Measurements from ENCODE around the gene TRIM40. TPM values are rescaled to one million over a fixed set of nuclear protein-coding genes. Genes with fewer than 3 reads are reported as not detected.

The TRIM40 gene
- total and polyA plus RNA-seq, 2 of the 13 experiments (the other 11 are each of a cell fraction or from before 2014, with no cell fraction given), result 0.58 TPM; not detected in 1

DNA sequence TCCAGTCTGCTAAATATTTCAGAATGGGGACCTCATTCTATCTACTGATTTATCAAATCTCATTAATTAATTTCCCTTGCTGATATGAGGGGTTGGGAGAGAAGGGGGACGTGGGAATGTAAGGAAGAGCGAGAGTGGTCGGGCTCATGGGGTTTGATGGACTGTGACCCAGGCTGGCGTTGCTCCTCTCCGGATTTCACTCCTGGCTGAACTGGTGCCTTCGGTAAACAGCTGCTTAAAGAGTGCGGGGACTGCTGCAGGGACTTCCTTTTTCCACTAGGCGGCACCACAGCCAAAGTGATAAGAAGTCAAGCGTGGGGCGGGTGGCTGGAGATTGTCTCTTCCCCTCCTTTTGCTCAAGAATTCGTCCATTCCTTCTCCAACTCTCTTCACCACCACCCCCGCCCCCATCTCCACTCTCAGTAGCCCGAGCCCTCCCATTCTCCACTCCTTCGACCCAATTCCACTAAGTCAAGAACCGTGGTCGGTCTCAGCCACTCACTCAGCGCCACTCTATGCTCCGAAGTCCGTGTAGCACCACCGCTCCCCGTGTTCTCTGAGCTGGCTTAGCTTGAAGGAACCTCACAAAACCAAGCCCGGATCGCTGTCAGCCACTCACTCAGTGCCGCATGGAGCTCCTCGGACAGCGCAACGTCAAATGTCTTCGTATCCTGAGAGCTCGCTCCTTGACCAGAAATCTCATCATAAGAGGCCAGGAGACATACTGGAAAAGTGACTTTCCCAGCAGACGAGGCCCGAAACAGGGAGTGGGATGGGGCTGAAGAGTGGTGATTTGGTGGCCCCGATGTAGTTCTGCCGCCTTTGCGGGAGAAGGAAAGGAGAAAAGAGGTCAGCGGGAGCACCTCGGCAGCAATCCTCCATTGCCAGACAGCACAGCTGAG lies 32.7 kb upstream of the TRIM40 start (continued):
- TF ChIP-seq GMEB1 (CRISPR knock-in tag; IDR thresholded peaks at IDR 0.05; ENCODE audit: borderline replicate concordance), result no peak
- peak; percentile 21; the same call in 1 of the 2 replicates for TF ChIP-seq ZNF605 (CRISPR knock-in tag; IDR thresholded peaks at IDR 0.05)
- no peak for TF ChIP-seq ZNF564 (CRISPR knock-in tag; IDR thresholded peaks at IDR 0.05)
- TF ChIP-seq, protein P1, sequence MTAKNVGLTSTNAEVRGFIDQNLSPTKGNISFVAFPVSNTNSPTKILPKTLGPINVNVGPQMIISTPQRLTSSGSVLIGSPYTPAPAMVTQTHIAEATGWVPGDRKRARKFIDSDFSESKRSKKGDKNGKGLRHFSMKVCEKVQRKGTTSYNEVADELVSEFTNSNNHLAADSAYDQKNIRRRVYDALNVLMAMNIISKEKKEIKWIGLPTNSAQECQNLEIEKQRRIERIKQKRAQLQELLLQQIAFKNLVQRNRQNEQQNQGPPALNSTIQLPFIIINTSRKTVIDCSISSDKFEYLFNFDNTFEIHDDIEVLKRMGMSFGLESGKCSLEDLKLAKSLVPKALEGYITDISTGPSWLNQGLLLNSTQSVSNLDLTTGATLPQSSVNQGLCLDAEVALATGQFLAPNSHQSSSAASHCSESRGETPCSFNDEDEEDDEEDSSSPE (CRISPR knock-in tag; IDR thresholded peaks at IDR 0.05), result peak; percentile 43; the same call in 1 of the 2 replicates
- TF ChIP-seq, protein P2, sequence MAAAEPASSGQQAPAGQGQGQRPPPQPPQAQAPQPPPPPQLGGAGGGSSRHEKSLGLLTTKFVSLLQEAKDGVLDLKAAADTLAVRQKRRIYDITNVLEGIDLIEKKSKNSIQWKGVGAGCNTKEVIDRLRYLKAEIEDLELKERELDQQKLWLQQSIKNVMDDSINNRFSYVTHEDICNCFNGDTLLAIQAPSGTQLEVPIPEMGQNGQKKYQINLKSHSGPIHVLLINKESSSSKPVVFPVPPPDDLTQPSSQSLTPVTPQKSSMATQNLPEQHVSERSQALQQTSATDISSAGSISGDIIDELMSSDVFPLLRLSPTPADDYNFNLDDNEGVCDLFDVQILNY (CRISPR knock-in tag; conservative IDR thresholded peaks at IDR 0.05), result no peak
- no peak for TF ChIP-seq MAFG (CRISPR knock-in tag; IDR thresholded peaks at IDR 0.05)
- TF ChIP-seq DR1 (CRISPR knock-in tag; IDR thresholded peaks at IDR 0.05), result no peak
- no peak for TF ChIP-seq ZNF251 (CRISPR knock-in tag; IDR thresholded peaks at IDR 0.05)
- no peak for TF ChIP-seq POLR2AphosphoS2 (IDR thresholded peaks at IDR 0.05; ENCODE audit: low read depth, low read length)
- TF ChIP-seq ZNF713 (CRISPR knock-in tag; IDR thresholded peaks at IDR 0.05), result no peak
- no peak for TF ChIP-seq ZFP62 (CRISPR knock-in tag; IDR thresholded peaks at IDR 0.05)
- peak; percentile 81; the same call in 1 of the 2 replicates for TF ChIP-seq MAZ (IDR thresholded peaks at IDR 0.05; ENCODE audit: borderline replicate concordance, low read depth, low read length)
- TF ChIP-seq MAZ (CRISPR knock-in tag; IDR thresholded peaks at IDR 0.05; ENCODE audit: low read depth), result peak; percentile 58
- TF ChIP-seq, protein P3, sequence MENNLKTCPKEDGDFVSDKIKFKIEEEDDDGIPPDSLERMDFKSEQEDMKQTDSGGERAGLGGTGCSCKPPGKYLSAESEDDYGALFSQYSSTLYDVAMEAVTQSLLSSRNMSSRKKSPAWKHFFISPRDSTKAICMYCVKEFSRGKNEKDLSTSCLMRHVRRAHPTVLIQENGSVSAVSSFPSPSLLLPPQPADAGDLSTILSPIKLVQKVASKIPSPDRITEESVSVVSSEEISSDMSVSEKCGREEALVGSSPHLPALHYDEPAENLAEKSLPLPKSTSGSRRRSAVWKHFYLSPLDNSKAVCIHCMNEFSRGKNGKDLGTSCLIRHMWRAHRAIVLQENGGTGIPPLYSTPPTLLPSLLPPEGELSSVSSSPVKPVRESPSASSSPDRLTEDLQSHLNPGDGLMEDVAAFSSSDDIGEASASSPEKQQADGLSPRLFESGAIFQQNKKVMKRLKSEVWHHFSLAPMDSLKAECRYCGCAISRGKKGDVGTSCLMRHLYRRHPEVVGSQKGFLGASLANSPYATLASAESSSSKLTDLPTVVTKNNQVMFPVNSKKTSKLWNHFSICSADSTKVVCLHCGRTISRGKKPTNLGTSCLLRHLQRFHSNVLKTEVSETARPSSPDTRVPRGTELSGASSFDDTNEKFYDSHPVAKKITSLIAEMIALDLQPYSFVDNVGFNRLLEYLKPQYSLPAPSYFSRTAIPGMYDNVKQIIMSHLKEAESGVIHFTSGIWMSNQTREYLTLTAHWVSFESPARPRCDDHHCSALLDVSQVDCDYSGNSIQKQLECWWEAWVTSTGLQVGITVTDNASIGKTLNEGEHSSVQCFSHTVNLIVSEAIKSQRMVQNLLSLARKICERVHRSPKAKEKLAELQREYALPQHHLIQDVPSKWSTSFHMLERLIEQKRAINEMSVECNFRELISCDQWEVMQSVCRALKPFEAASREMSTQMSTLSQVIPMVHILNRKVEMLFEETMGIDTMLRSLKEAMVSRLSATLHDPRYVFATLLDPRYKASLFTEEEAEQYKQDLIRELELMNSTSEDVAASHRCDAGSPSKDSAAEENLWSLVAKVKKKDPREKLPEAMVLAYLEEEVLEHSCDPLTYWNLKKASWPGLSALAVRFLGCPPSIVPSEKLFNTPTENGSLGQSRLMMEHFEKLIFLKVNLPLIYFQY (CRISPR knock-in tag; IDR thresholded peaks at IDR 0.05; ENCODE audit: borderline replicate concordance), result peak; percentile 78
- TF ChIP-seq HOXD1 (CRISPR knock-in tag; IDR thresholded peaks at IDR 0.05), result no peak
- no peak for TF ChIP-seq GLI4 (CRISPR knock-in tag; IDR thresholded peaks at IDR 0.05; ENCODE audit: borderline replicate concordance)
- TF ChIP-seq CREM (IDR thresholded peaks at IDR 0.05), result no peak; the same call in 1 of the 2 replicates
- no peak for TF ChIP-seq CREM (CRISPR knock-in tag; IDR thresholded peaks at IDR 0.05)
- TF ChIP-seq, protein P4, sequence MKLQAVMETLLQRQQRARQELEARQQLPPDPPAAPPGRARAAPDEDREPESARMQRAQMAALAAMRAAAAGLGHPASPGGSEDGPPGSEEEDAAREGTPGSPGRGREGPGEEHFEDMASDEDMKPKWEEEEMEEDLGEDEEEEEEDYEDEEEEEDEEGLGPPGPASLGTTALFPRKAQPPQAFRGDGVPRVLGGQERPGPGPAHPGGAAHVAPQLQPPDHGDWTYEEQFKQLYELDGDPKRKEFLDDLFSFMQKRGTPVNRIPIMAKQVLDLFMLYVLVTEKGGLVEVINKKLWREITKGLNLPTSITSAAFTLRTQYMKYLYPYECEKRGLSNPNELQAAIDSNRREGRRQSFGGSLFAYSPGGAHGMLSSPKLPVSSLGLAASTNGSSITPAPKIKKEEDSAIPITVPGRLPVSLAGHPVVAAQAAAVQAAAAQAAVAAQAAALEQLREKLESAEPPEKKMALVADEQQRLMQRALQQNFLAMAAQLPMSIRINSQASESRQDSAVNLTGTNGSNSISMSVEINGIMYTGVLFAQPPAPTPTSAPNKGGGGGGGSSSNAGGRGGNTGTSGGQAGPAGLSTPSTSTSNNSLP (IDR thresholded peaks at IDR 0.05; ENCODE audit: low read depth, low read length), result no peak
- TF ChIP-seq REXO4 (CRISPR knock-in tag; IDR thresholded peaks at IDR 0.05; ENCODE audit: borderline replicate concordance), result no peak

Data from HepG2 (cell line).